NCI-H2081 (cell line): ENCODE measurements around the gene KIF26A.
"Not testable (repeated sequence)": the region's sequence is repeated elsewhere in the genome, so short reads cannot be mapped to it uniquely, and the experiment has no call there.

Experiments used
- DNase-seq, 2 experiments: peaks; one replicate each; lab custom pipeline; 2025; lab: John Stamatoyannopoulos, UW

The KIF26A gene

DNA sequence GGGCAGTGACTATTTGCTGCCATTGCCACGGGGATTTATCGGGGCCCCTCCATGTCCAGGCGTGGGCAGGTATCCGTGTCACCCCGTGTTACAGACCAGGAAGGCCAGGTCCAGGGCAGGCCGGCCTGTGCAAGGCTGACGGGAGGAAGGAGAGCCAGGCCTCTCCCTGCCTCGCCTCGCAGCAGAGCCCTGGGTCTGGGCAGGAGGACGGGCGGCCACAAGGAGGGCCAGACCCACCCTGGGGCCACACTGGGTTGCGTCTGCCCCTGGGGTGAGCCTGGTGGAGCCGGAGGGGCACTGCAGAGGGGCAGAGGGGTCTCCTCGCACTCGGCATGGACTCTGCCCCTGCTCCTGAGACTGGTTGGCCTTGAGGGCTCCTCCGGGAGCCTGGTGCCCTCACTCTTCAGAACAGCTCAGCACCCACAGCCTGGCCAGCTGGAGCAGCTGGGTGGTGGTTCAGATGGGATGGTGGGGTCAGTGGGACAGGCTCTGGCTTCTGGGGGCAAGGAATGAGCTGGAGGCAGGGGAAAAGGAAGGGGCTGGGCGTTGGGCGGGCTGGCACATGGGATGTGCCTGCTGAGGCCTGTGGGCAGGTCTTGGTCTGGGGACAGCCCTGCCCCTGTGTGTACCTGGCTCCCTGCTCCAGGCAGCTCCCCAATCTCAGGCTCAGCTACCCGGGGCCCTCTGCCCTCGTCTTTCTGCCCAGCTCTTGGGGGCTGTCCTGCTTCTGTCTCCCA lies 53.9 kb downstream of the KIF26A start:
- no peak for DNase-seq

DNA sequence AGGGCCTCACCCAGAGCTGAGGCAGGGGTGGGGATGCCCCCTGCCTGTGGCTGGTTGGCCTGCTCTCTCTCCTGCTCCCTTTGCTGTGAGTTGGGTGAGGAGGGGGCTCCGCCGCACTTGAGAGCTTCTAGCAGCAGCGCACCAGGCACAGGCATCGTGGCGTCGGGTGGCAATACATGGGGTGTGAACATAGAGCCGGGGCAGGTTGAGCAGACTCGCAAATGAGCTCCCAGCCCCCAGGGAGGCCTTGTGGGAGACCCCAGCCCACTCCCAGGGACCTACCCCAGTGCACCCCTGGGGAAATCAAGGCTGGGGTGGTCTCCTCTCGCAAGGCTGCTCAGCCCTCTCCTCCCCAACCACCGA lies 54.5 kb downstream of the KIF26A start:
- no peak for DNase-seq

DNA sequence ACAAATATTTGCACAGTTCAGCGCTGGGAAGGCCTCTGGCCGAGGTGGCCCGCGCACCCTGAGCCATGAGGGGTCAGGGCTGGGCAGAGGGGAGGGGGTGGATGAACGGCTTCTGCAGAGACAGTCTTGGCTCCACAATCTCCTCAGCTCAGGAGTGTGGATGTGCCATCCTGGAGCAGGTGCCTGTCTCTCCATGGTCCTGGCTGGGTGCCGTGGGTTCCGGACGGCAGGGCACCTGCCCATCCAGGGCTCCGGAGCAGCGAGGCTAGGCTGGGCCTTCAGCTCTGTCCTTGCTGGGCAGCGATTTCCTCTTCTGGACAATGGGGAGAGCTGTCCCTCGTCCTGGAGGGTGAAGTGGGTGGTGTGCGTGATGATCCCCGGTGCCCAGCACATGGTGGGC lies 55.6 kb downstream of the KIF26A start:
- no peak for DNase-seq

- no peak for DNase-seq
These were observed 56.3 kb downstream of the KIF26A start for GRCh38 chr14:104194716-104195115.

- no peak for DNase-seq
These were observed 57.0 kb downstream of the KIF26A start for GRCh38 chr14:104195361-104195760.

GRCh38 chr14:104195878-104196277 lies 57.5 kb downstream of the KIF26A start:
- peak in 1 of 2 experiments; percentile 29 for DNase-seq

GRCh38 chr14:104196461-104197140 lies 58.2 kb downstream of the KIF26A start:
- no peak for DNase-seq

DNA sequence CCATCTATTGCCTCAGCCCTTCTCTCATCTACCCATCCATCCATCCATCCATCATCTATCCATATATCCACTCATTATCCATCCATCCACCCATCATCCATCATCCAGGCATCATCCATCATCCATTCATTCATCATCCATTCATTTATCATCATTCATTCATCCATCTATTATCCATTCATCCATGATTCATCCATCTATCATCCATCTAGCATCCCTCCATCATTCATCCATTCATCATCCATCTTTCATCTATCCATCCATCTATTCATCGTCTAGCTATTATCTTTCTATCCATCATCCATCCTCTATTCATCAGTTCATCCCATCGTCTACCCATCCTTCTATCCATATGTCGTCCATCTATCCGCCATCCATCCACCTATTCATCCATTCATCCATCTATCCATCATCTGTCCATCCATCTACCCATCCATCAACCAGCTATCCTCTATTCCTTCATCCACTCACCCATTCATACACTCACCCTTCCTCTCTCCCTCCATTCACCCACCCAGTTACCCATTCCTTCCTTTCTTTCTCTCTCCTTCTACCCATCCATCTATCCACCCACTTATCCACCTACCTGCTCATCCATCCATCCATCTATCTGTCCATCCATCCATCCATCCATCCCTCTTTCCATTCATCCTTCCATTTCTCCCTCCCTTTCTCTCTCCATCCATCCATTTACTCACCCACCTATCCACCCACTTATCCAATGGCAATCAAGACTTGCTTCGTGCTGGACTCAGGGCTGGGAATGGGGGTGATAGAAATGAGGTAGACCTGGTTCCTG lies 59.3 kb downstream of the KIF26A start:
- DNase-seq: no peak

DNA sequence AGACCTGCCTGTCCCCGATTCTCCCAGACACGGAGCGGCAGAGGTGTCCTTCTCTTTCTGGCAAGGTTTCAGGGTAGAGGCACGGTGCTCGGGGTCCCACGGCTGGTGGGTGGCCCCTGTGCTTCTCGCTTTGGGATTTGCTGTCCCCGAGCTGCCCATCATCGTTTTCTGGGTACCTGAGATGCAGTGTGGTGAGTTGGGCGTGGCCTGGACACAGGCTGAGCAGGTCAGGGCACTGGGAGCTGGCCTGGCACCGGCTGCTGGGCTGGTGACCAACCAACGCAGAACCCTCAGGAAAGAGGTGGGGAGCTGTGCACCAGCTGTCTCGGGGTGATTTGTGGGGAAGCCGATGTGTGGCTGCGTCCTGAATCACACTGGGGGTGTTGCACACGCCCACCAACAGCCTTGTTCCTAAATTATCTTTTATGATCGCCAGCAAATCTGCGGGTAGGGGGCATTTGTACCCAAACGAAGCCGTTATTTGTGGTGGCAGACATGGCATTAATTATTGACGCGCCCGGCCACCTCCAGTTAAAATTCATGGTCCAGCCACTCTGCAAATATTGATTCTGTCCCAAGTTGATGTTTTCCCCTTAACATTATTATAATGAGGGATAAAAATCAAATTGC lies 61.0 kb downstream of the KIF26A start:
- DNase-seq: peak in 1 of 2 experiments; percentile 35

DNA sequence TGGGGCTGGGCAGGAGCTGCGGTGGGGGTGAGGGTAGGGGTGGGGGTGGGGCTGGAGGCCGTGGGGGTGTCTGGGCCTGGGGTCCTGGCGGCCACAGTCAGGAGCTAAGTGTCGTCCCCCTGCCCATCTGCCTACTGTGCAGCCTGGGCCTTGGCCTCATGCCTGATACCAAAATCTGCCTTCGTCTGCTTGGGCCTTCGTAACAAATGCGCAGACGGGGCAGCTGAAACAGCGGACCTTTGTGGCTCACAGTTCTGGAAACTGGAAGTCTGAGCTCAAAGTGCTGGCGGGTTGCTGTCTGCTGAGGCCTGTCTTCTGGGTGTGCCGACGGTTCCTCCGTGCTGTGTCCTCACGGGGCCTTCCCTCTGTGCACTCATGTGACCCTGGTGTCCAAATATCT lies 61.7 kb downstream of the KIF26A start:
- DNase-seq: no peak

DNA sequence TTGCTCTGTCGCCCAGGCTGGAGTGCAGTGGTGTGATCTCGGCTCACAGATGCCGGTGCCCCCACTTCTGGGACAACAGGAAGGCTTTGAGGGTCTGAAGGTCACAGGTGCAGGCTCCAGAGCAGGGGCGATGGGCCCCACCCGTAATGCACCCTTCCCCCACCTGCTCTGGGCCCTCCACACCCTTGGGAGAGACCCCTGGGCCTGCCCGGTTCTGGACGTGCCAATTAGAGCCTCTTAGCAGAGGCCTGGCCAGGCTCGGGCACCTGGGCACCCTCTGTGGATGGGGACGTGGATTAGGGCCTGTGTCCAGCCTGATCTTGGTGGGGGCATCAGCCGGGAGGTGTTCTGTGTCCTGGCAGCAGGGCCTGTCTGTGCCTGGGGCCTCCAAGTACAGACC lies 62.2 kb downstream of the KIF26A start:
- no peak for DNase-seq

DNA sequence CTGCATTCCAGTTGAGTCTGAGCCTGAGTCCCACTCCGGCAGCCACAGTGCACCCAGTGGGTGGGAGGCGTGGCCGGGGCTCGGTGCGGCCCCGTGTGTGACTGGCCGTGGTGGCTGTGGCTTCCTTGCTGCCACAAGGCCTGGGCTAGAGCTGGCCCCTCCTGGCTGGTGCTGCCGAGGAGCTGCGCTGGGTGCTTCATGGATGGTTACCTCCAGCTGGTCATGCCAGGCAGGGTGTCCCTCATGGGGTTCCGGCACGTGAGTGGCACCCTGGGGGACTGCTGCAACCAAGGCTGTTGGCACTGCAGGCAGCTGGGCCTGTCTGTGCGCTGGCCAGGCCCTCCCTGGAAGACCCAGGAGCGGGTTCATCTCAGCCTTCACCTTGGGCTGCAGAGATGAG lies 62.7 kb downstream of the KIF26A start:
- no peak for DNase-seq

GRCh38 chr14:104201496-104201895 lies 63.1 kb downstream of the KIF26A start:
- DNase-seq: no peak

GRCh38 chr14:104202259-104203070 lies 64.1 kb downstream of the KIF26A start:
- DNase-seq: peak; percentile 81 to 92

DNA sequence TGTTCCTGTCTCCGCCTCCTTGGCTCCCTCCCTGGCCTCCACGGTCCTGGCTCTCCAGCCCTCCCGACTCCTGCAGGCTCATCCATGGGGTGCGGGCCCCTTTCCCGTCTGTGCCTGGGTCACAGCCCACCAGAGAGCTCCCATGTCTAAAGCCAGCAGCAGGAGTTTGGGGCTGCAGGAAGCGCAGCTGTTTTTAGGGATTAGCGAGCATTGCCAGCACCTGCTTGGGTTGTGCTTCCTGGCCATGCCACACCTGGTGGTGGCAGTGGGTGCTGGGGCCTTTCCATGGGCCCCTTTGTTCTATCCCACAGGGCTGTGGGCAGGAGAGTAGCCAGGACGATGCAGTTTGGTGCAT lies 64.7 kb downstream of the KIF26A start:
- DNase-seq: no peak

GRCh38 chr14:104204660-104205149 lies 66.3 kb downstream of the KIF26A start:
- DNase-seq: no peak

- no peak for DNase-seq
These were observed 67.4 kb downstream of the KIF26A start for GRCh38 chr14:104205781-104206180.

DNA sequence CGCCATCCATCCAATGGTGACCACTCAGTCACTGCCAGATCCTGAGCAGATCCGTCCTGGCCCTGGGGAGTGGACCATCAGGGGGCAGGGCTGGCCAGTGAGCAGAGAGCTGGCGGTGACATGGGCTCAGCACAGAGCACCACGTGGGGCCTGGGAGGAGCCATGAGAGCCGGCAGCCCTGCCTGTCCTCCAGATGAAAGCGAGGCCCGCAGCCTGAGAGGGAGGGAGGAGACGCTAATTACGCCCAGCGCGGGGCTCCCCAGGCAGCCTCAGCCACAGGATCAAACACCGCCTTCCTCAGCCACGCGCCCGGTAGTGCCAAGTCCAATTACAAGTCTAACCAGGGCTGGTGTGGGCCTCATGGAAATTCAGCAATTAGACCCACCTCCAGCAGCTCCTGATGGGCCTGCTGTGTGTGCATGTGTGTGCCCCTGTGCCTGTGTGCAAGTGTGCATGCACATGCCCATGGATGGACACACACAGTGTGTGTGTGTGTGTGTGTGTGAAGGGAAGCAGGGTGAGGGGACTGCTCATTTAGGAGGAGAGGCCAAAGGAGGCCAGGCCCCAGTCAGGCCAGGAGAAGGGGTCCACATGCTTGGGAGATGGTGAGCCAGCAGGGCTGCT lies 68.0 kb downstream of the KIF26A start:
- DNase-seq: peak; percentile 68 to 74

- DNase-seq: no peak
These were observed 69.0 kb downstream of the KIF26A start for GRCh38 chr14:104207142-104208014.

- not testable (repeated sequence) for DNase-seq
These were observed 69.6 kb downstream of the KIF26A start for GRCh38 chr14:104208015-104208295.
